ENCODE results near the gene ZNF217. TPM values are rescaled to one million over a fixed set of nuclear protein-coding genes. Genes with fewer than 3 reads are reported as not detected.
"Not testable (repeated sequence)": the region's sequence is repeated elsewhere in the genome, so short reads cannot be mapped to it uniquely, and the experiment has no call there.

Gene ZNF217
- 18.5 and 21.6 TPM in 2 replicates for total RNA-seq

DNA sequence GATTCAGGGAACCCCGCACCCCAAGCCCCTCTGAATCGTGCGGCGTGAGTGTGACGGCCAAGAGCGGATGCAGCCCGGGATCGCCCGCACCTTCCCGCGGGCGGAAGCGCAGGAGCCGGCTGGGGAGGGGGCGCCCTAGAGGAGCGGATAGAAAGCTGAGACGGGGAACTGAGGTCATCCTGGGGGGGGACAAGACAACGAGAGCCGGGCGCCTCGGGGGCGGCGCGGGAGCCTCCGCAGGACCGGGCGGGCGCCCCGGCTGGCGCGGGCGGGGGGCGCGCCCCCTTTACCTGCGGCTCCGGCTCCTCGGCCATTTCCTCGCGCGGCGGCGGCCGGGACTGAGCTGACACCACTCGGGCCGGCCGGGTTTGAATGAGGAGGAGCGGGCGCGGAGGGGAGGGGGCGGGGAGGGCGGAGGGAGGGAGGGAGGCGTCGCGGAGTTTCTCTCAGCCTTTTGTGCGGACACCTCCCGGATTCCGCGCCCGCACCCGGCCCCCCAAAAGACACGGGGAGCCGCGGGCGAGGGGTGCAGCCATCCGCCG is at the start of gene ZNF217:
TSS of gene ZNF217 (minus strand) at position 374 of the 542 bp plus-strand sequence. CDS start 11,013 bp downstream, outside the sequence.
- not testable (repeated sequence) for DNase-seq (ENCODE audit: low read depth, low spot score)

DNA sequence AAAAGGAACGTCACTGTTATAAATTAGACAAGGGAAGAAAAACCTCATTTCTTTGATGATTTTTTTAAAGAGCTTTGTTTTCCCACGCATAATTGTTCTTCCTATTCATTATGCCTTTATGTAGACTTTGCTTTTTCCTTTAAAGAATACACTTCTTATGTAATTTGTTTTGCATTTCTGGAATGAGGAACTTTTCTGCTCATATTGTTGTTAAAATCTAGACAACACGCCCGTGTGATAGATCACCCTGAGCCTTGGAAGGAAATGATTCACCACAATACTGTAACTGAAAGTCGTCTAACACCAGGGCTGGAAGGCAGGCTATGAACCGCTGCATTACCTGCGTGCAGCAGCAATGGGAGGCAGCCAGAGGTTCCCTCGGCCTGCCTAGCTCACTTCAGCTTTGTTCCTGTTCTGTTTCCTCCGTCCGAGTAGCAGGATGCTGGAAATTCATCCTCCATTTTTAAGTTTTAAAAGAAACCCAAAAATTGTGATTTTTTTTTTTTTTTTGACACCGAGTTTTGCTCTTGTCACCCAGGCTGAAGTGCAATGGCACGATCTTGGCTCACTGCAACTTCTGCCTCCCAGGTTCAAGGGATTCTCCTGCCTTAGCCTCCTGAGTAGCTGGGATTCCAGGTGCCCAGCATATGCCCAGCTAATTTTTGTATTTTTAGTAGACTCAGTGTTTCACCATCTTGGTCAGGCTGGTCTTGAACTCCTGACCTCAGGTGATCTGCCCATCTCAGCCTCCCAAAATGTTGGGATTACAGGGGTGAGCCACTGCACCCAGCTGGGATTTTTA is 49.6 kb upstream of the ZNF217 start:
- DNase-seq (ENCODE audit: low read depth, low spot score): peak; percentile 69

DNA sequence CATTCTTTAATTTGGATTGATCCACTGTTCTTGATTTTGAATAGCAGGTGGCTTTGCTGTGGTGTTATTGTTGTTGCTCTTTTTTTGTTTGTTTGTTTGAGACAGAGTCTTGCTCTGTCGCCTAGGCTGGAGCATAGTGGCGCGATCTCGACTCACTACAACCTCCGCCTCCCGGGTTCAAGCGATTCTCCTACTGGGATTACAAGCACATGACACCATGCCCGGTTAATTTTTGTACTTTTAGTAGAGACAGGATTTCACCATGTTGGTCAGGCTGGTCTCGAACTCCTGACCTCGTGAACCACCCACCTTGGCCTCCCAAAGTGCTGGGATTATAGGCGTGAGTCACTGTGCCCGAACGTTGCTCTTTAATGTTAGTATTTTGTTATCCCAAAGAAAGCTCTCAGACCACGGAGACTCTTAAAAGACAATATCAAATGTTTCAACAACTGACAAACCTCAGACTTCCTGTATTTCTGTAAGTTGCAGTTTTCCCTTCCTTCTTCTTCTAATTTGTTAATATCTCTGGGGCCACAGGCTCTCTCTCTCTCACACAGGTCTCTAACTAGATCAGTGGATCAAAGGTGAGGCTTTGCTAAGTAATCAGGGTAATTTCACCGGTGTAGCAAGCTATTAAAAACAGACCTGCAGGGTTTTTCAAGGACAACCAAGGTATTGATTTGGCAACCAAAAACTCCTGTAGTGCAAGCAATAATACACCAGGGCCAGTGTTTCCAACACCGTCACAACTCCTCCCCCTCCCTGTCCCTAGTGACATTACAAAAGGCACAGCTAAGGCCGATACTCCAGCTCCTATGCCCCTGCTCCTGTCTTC is 48.8 kb upstream of the ZNF217 start:
- no peak for DNase-seq (ENCODE audit: low read depth, low spot score)

GRCh38 chr20:53639647-53640440 is 46.2 kb upstream of the ZNF217 start:
- no peak for DNase-seq (ENCODE audit: low read depth, low spot score)

DNA sequence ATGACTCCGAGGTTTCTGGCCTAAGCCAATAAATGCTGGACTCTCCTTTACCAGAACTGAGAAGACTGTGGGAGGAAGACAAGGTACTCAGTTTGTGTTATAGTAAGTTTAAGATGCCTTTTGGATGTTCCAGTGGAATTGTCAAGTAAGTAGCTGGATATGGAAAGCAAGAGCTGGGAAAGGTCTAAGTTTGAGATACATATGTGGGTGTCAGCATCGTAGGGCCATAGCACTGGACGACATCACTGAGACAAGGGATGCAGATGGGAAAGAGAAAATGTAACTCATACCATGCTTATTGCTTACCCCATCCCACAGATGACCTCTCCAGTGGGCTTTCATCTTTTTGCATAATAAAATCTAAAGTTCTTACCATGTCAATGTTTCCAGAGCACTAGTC is 45.5 kb upstream of the ZNF217 start:
- no peak for DNase-seq (ENCODE audit: low read depth, low spot score)

DNA sequence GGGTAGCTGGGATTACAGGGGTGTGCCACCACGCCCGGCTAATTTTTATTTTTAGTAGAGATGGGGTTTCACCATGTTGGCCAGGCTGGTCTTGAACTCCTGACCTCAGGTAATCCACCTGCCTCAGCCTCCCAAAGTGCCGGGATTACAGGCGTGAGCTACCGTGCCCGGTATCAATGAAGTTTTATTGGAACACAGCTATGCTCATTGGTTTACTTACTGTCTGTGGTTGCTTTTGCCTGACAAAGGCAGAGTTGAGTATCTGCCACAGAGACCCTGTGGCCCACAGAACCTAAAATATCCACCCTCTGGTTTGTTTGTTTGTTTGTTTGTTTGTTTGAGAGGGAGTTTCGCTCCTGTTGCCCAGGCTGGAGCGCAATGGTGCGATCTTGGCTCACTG is 43.7 kb upstream of the ZNF217 start:
- DNase-seq (ENCODE audit: low read depth, low spot score): not testable (repeated sequence)

GRCh38 chr20:53636540-53637097 is 43.0 kb upstream of the ZNF217 start:
- DNase-seq (ENCODE audit: low read depth, low spot score): no peak

- no peak for DNase-seq (ENCODE audit: low read depth, low spot score)
Observed at GRCh38 chr20:53635221-53635620, 41.6 kb upstream of the ZNF217 start.

GRCh38 chr20:53631909-53632662 is 38.4 kb upstream of the ZNF217 start:
- no peak for DNase-seq (ENCODE audit: low read depth, low spot score)

DNA sequence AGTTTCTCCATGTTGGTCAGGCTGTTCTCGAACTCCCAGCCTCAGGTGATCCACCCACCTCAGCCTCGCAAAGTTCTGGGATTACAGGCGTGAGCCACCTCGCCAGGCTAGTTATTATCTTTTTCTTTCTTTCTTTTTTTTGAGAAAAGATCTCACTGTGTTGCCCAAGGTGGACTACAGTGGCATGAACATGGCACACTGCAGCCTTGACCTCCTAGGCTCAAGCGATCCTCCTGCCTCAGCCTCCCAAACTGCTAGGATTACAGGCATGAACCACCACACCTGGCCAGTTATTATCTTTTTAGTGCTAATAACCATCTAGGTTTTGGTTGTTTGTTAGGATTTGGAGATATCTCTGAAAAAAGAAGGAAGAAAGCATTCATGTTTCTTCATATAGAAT is 35.8 kb upstream of the ZNF217 start:
- no peak for DNase-seq (ENCODE audit: low read depth, low spot score)

DNA sequence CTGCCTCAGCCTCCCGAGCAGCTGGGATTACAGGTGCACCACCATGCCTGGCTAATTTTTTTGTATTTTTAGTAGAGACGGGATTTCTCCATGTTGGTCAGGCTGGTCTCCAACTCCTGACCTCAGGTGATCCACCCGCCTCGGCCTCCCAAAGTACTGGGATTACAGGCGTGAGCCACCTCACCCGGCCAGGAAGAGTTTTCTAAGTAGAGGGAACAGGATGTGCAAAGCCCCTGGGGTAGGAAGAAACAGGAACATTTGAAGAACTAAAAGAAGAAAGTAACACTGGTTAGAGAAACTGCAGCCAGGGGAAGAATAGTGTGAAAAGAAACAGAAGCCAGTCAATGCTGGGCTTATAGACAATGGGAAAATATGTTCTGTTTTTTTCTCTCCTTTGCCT is 35.1 kb upstream of the ZNF217 start:
- DNase-seq (ENCODE audit: low read depth, low spot score): not testable (repeated sequence)

DNA sequence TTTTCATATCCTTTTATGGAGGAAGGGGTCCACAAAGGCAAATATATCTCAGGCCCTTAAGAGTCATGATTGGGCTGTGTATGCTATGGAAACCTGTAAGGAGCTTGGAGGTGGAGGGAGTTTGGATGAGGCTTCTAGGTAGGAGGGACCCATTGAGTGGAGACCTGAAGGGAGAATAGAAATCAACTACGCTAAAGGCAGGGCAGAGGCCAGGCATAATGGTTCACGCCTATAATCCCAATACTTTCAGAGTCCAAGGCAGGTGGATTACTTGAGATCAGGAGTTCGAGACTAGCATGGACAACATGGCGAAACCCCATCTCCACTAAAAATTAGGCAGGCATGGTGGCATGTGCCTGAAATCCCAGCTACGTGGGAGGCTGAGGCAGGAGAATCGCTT is 34.4 kb upstream of the ZNF217 start:
- DNase-seq (ENCODE audit: low read depth, low spot score): no peak

- not testable (repeated sequence) for DNase-seq (ENCODE audit: low read depth, low spot score)
Observed at GRCh38 chr20:53627001-53627400, 33.4 kb upstream of the ZNF217 start.

GRCh38 chr20:53626584-53626983 is 32.9 kb upstream of the ZNF217 start:
- DNase-seq (ENCODE audit: low read depth, low spot score): no peak

DNA sequence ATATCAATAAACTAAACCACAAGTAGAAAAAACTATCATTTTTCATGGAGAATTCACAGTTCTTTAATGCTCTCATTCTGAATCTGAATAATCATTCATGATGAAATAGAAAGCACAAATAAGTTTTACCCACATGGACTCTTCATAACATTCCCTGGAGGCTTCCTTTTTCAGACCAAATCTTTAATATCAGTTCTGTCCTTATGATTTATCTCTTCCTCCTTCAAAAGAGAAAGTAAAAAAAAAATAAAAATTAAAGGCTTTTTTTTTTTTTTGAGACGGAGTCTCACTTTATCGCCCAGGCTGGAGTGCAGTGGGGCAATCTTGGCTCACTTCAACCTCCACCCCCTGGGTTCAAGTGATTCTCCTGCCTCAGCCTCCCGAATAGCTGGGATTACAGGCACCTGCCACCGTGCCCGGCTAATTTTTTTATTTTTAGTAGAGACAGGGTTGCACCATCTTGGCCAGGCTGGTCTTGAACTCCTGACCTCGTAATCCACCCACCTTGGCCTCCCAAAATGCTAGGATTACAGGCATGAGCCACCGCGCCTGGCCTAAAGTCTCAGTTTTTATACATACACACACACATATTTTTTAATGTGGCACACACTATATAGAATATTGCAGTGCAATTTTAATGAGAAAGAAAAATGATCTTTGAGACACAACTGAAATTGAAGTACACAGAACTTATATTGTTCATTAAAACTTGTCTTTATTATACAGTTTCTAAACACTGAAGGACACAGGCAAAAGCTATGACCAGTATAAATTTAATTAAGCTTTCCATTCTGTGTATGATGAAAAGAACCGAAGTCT is 31.9 kb upstream of the ZNF217 start:
- DNase-seq (ENCODE audit: low read depth, low spot score): no peak

GRCh38 chr20:53624927-53625250 is 31.2 kb upstream of the ZNF217 start:
- DNase-seq (ENCODE audit: low read depth, low spot score): not testable (repeated sequence)

GRCh38 chr20:53623454-53624211 is 30.0 kb upstream of the ZNF217 start:
- peak; percentile 37 for DNase-seq (ENCODE audit: low read depth, low spot score)

GRCh38 chr20:53623134-53623453 is 29.5 kb upstream of the ZNF217 start:
- no peak for DNase-seq (ENCODE audit: low read depth, low spot score)

Measured in pulmonary artery endothelial cell (primary cell).